SU-DHL-6 (cell line): ENCODE data around the gene GBX2.

Experiments used
- H2AFZ ChIP-seq: fragments of 200-600 bp; sonication (generic); 2 replicates; pipeline ENCODE4 v1.6.1; 2014; ENCODE audit warnings: low read depth, mild to moderate bottlenecking, moderate library complexity, mixed read lengths, antibody characterized with exemption, low read length; ENCODE audit not compliant: severe bottlenecking
- H3F3A ChIP-seq: fragments of 200-600 bp; shearing (Covaris generic); 2 replicates; pipeline ENCODE4 v1.6.0; 2016; ENCODE audit warnings: antibody characterized with exemption, mild to moderate bottlenecking; ENCODE audit not compliant: insufficient read depth
- H3K27ac ChIP-seq: fragments of 200-600 bp; sonication (generic); 2 replicates; pipeline ENCODE4 v1.5.1; 2016; ENCODE audit warnings: low read depth, mild to moderate bottlenecking, low read length, moderate library complexity, mixed read lengths
- H3K27me3 ChIP-seq: fragments of 200-600 bp; sonication (generic), shearing (Covaris generic); 2 replicates; pipeline ENCODE4 v1.6.0; 2014; ENCODE audit warnings: mild to moderate bottlenecking, low read length
- H3K36me3 ChIP-seq: fragments of 200-600 bp; sonication (generic); 2 replicates; pipeline ENCODE4 v1.6.1; 2014; ENCODE audit warnings: mild to moderate bottlenecking, low read length, mixed read lengths
- H3K4me2 ChIP-seq: fragments of 300-600, 200-600 bp; shearing (Covaris generic), sonication (generic); 2 replicates; pipeline ENCODE4 v1.6.0; 2014; ENCODE audit warnings: low read length, low read depth, mild to moderate bottlenecking; ENCODE audit not compliant: poor library complexity, severe bottlenecking
- H3K4me3 ChIP-seq: fragments of 200-600 bp; sonication (generic); 2 replicates; pipeline ENCODE4 v1.5.1; 2014; ENCODE audit warnings: antibody characterized with exemption, low read length, mild to moderate bottlenecking, mixed read lengths; ENCODE audit not compliant: insufficient read depth, poor library complexity, severe bottlenecking
- H3K79me2 ChIP-seq: fragments of 200-600 bp; sonication (generic); 2 replicates; pipeline ENCODE4 v1.6.1; 2014; ENCODE audit warnings: mild to moderate bottlenecking, low read length, moderate library complexity; ENCODE audit not compliant: insufficient read depth
- H3K9ac ChIP-seq: fragments of 200-600 bp; sonication (generic); 2 replicates; pipeline ENCODE4 v1.7.0; 2014; ENCODE audit warnings: mild to moderate bottlenecking, low read length
- H3K9me2 ChIP-seq: fragments of 200-600 bp; sonication (generic); replicated peaks from 2 replicates; pipeline ENCODE4 v1.6.1; 2014; ENCODE audit warnings: low read length; ENCODE audit not compliant: insufficient read depth
- H3K9me3 ChIP-seq: fragments of 200-600 bp; sonication (generic); 2 replicates; pipeline ENCODE4 v1.6.1; 2014; ENCODE audit warnings: low read length, mixed read lengths; ENCODE audit not compliant: insufficient read depth
- H4K20me1 ChIP-seq: fragments of 200-600 bp; sonication (generic); 2 replicates; pipeline ENCODE4 v1.6.1; 2014; ENCODE audit warnings: low read depth, mild to moderate bottlenecking, antibody characterized with exemption, low read length, moderate library complexity, mixed read lengths
- CTCF ChIP-seq: fragments of 200-600 bp; sonication (generic); IDR thresholded peaks from one replicate; pipeline ENCODE4 v1.5.1; 2017; ENCODE audit warnings: antibody characterized with exemption, mild to moderate bottlenecking, low read length, moderate library complexity; ENCODE audit not compliant: insufficient read depth, poor library complexity, severe bottlenecking
- EZH2phosphoT487 ChIP-seq: fragments of 200-600 bp; sonication (generic), shearing (Covaris generic); conservative IDR thresholded peaks from 2 replicates; pipeline ENCODE4 v1.6.1; 2018; ENCODE audit warnings: mild to moderate bottlenecking, antibody characterized with exemption, low read length, moderate library complexity, mixed read lengths

GBX2 gene

DNA sequence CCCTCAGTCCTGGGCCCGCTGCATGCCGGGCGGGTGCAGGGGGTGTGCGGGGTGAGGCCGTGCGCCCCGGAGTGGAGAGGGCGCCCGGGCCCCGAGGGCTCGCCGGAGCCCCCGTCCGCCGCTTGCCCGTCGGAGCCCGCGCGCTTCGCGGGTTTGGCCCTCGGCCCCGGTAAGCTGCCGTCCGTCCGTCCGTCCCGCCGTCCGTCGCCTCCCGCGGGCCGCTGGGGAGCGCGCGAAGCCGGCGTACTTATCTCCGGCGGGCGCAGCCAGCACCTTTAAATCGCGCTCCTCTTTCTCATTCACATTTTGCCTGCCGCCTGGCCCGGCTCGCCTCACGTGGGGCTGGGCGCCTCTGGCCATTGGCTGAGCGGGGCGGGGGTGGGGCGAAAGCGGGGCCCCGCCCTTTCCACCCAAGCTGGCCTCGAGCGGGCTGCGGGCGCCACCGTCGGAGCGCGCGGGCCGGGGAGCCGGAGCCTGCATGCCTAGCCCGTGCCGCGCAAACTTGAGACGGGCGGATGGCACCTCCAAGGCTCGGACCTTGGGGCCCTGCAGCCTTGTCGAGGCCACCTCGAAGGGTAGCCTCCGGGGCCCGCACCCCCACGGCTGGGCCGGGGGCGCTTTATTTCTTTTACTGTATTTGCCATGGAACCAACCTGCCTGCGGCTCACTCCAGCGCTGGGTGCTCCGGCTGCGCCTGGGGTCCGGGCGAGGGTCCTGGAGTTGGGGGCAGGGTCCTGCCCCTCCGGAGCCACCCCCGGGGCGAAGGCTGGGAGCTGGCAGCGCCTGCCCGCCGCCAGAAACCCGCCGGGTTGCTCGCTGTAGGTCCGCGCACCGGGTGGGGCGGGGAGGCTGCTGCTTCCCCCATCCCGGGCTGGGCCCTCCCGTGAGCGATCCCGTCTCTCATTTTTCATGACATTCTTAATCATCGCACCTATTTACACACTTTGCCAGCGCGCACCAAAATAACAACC, at the start of gene GBX2:
TSS of gene GBX2 (minus strand) at position 277 of the 971 bp plus-strand sequence. CDS start 415 bp downstream, outside the sequence.
- Histone ChIP-seq H3K36me3 (no peaks in the 10 kb centered on the region), H3K9me2 (no peaks in the 10 kb centered on the region), H3F3A (no peaks in the 10 kb centered on the region), H3K27me3 (no peaks in the 10 kb centered on the region), H3K9me3 (no peaks in the 10 kb centered on the region), H2AFZ (no peak within 1 kb of the TSS), H3K4me2 (no peak within 1 kb of the TSS), H3K79me2 (no peaks in the 10 kb centered on the region), H3K9ac (no peak within 1 kb of the TSS), H3K27ac (no peak within 1 kb of the TSS), H3K4me3 (no peak within 1 kb of the TSS), H4K20me1 (no peaks in the 10 kb centered on the region)
- TF ChIP-seq CTCF (no peak), EZH2phosphoT487 (no peak)

DNA sequence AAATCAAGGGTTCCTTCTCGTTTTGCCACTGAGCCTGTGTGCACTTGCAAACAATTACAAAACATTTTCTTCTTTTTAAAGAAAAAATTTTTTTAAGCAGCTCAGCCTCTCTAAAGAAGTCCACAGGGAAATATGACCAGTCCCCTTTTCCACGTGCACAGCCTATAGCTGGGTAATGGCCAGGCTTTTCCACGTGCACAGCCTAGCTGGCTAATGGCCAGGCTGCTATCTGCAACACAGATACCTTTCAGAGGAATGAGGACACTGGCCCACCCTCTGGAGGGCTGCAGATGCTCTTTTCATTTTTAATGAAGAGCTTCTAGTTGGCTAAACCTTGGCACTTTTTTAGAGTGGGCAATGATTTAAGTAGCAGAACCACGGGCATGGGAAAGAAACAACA, 49.7 kb upstream of the GBX2 start:
- Histone ChIP-seq H3K9me3 (no peaks in the 10 kb centered on the region), H3K36me3 (no peaks in the 10 kb centered on the region), H2AFZ (no peak overlapping the region), H3K9ac (no peak overlapping the region), H3K27me3 (no peaks in the 10 kb centered on the region), H3F3A (no peaks in the 10 kb centered on the region), H3K4me2 (no peak overlapping the region), H3K4me3 (no peak overlapping the region), H3K27ac (no peak overlapping the region), H3K79me2 (no peaks in the 10 kb centered on the region), H4K20me1 (no peaks in the 10 kb centered on the region), H3K9me2 (no peaks in the 10 kb centered on the region)
- TF ChIP-seq CTCF (no peak), EZH2phosphoT487 (no peak)

DNA sequence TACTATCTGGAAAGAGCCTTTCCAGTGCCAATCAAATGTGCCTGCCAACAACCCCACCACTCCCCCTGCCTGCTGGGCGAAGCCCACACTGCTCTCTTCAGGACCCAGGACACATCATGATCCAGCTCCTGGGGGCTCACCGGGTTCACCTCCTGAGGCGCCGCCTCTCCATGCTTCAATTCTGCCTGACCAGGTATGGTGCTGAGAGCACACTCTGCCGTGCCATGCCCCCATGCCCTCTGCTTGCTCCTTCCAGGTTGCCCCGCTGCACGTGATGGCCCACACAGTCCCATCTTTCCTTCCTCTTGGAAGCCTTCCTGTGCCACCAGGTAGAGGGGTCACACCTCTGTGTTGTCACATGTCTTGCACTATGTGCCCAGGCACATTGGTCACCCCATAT, 48.5 kb upstream of the GBX2 start:
- no peaks in the 10 kb centered on the region for H3K9me2 ChIP-seq
- no peak for TF ChIP-seq CTCF
- no peak for TF ChIP-seq EZH2phosphoT487
- no peak overlapping the region for H3K4me2 ChIP-seq

More for the DNA sequence above, 48.5 kb upstream of the GBX2 start:
- H3K27me3 ChIP-seq: no peaks in the 10 kb centered on the region
- no peak overlapping the region for H2AFZ ChIP-seq
- H3K36me3 ChIP-seq: no peaks in the 10 kb centered on the region
- H3K4me3 ChIP-seq: no peak overlapping the region
- H3F3A ChIP-seq: no peaks in the 10 kb centered on the region
- no peak overlapping the region for H3K27ac ChIP-seq
- H4K20me1 ChIP-seq: no peaks in the 10 kb centered on the region
- H3K9me3 ChIP-seq: no peaks in the 10 kb centered on the region
- no peaks in the 10 kb centered on the region for H3K79me2 ChIP-seq
- no peak overlapping the region for H3K9ac ChIP-seq
